Neural cell (in vitro differentiated cells): ENCODE measurements around the gene CDK17. TPM values are rescaled to one million over a fixed set of nuclear protein-coding genes. Genes with fewer than 3 reads are reported as not detected.

ENCODE experiments used
- H2AFZ ChIP-seq: fragments of 200-600, 300-800 bp; sonication (generic), shearing (Covaris generic); 2 replicates; pipeline ENCODE4 v1.6.0; 2014; ENCODE audit warnings: low read depth, mild to moderate bottlenecking, antibody characterized with exemption, low read length, moderate library complexity
- H3F3A ChIP-seq: fragments of 200-600 bp; shearing (Covaris generic); 2 replicates; pipeline ENCODE4 v1.6.1; 2016; ENCODE audit warnings: mild to moderate bottlenecking, moderate library complexity, mixed read lengths, antibody characterized with exemption, low read length; ENCODE audit not compliant: insufficient read depth, poor library complexity, severe bottlenecking
- H3K27ac ChIP-seq: fragments of 200-600, 300-800 bp; sonication (generic), shearing (Covaris generic); 2 replicates; pipeline ENCODE4 v1.5.1; 2014; ENCODE audit warnings: mild to moderate bottlenecking, low read length, moderate library complexity
- H3K27me3 ChIP-seq: fragments of 300-800, 200-600 bp; sonication (generic), shearing (Covaris generic); 2 replicates; pipeline ENCODE4 v1.6.0; 2014; ENCODE audit warnings: mild to moderate bottlenecking, low read depth, low read length, moderate library complexity; ENCODE audit not compliant: insufficient read depth
- H3K36me3 ChIP-seq: fragments of 300-800, 200-600 bp; sonication (generic), shearing (Covaris generic); 2 replicates; pipeline ENCODE4 v1.5.1; 2014; ENCODE audit warnings: mild to moderate bottlenecking, antibody characterized with exemption, low read length, moderate library complexity; ENCODE audit not compliant: insufficient read depth
- H3K4me2 ChIP-seq: fragments of 300-800, 200-600 bp; sonication (generic), shearing (Covaris generic); 2 replicates; pipeline ENCODE4 v1.6.0; 2014; ENCODE audit warnings: mild to moderate bottlenecking, low read length
- H3K4me3 ChIP-seq: fragments of 300-800, 200-600 bp; sonication (generic), shearing (Covaris generic); 2 replicates; pipeline ENCODE4 v1.5.1; 2014; ENCODE audit warnings: mild to moderate bottlenecking, low read length, moderate library complexity
- H3K79me2 ChIP-seq: fragments of 200-600 bp; shearing (Covaris generic); replicated peaks from 2 replicates; pipeline ENCODE4 v1.6.0; 2014; ENCODE audit warnings: mild to moderate bottlenecking, low read length, moderate library complexity; ENCODE audit not compliant: insufficient read depth
- H3K9ac ChIP-seq: fragments of 300-800, 200-600 bp; sonication (generic), shearing (Covaris generic); 2 replicates; pipeline ENCODE4 v1.6.1; 2016; ENCODE audit warnings: mild to moderate bottlenecking, low read length, mixed read lengths
- H3K9me2 ChIP-seq: fragments of 200-600 bp; shearing (Covaris generic); 2 replicates; pipeline ENCODE4 v1.6.1; 2016; ENCODE audit warnings: mild to moderate bottlenecking, low read length, mixed read lengths; ENCODE audit not compliant: insufficient read depth
- H3K9me3 ChIP-seq: fragments of 200-600, 300-800 bp; sonication (generic), shearing (Covaris generic); 2 replicates; pipeline ENCODE4 v1.6.1; 2016; ENCODE audit warnings: mild to moderate bottlenecking, mixed run types, low read length, moderate library complexity, mixed read lengths
- H4K20me1 ChIP-seq: fragments of 200-600 bp; shearing (Covaris generic); 2 replicates; pipeline ENCODE4 v1.6.1; 2016; ENCODE audit warnings: mild to moderate bottlenecking, mixed run types; ENCODE audit not compliant: insufficient read depth
- CTCF ChIP-seq: fragments of 450-650 bp; IDR thresholded peaks from 2 replicates; pipeline ENCODE4 v1.5.1; 2014; ENCODE audit warnings: antibody characterized with exemption, mild to moderate bottlenecking, moderate library complexity; ENCODE audit not compliant: poor library complexity, severe bottlenecking
- EP300 ChIP-seq: fragments of 450-650 bp; conservative IDR thresholded peaks from 2 replicates; pipeline ENCODE4 v1.6.1; 2014; ENCODE audit warnings: antibody characterized with exemption, mild to moderate bottlenecking, moderate library complexity; ENCODE audit not compliant: poor library complexity, severe bottlenecking
- EZH2 ChIP-seq: fragments of 200-600, 300-800 bp; shearing (Covaris generic), sonication (generic); IDR thresholded peaks from 2 replicates; pipeline ENCODE4 v1.6.1; 2014; ENCODE audit warnings: antibody characterized with exemption, low read length, borderline replicate concordance, mild to moderate bottlenecking; ENCODE audit not compliant: insufficient read depth, poor library complexity, severe bottlenecking
- MXI1 ChIP-seq: fragments of 450-650 bp; conservative IDR thresholded peaks from 2 replicates; pipeline ENCODE4 v1.6.1; 2014; ENCODE audit warnings: antibody characterized with exemption, mild to moderate bottlenecking; ENCODE audit not compliant: poor library complexity, severe bottlenecking
- POLR2AphosphoS5 ChIP-seq: IDR thresholded peaks from 2 replicates; pipeline ENCODE4 v1.6.1; 2012
- RAD21 ChIP-seq: fragments of 450-650 bp; conservative IDR thresholded peaks from 2 replicates; pipeline ENCODE4 v1.6.1; 2014; ENCODE audit warnings: antibody characterized with exemption, mild to moderate bottlenecking, moderate library complexity
- SMC3 ChIP-seq: fragments of 450-650 bp; conservative IDR thresholded peaks from 2 replicates; pipeline ENCODE4 v1.6.1; 2014; ENCODE audit warnings: antibody characterized with exemption, mild to moderate bottlenecking, moderate library complexity; ENCODE audit not compliant: poor library complexity
- TAF1 ChIP-seq: IDR thresholded peaks from 2 replicates; pipeline ENCODE4 v1.6.1; 2012; ENCODE audit warnings: low read depth
- polyA plus RNA-seq: library from polyadenylated mRNA; depleted of rRNA; stranded (reverse); fragments of >200 nt; gene quantifications from 2 replicates; pipeline ENCODE4 v1.2.3, GENCODE V29; 2014
- TF ChIP-seq, protein P1 (sequence below): IDR thresholded peaks from 2 replicates; pipeline ENCODE4 v1.6.1; 2012; ENCODE audit warnings: borderline replicate concordance

CDK17 gene
- polyA plus RNA-seq, 1 donor from 2014 or later: 119 TPM

DNA sequence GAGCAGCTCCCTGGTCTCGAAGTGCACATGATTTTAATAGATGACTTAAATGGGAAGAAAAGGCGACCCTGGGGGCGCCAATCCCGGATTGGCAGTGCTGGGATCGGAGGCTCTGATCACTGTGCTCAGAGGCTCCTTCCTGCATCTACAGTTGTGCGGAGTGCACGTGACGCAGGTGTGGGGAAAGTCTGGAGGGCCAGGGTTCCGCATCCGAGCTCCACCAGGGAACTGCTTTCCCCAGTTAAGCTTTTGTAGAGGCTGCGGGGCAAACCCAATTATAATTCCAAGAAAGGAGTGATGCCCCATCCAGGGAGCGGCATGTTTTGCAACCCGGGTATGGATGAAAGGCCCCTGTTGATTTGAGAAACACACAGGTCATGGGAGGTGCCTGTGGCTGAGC lies 169.6 kb downstream of the CDK17 start:
- Histone ChIP-seq H4K20me1 (no peaks in the 10 kb centered on the region), H3K36me3 (no peaks in the 10 kb centered on the region), H3K27ac (no peak overlapping the region), H3K79me2 (no peaks in the 10 kb centered on the region), H3K9me2 (no peaks in the 10 kb centered on the region), H3K4me2 (no peak overlapping the region), H3K4me3 (no peak overlapping the region), H3K9me3 (no peaks in the 10 kb centered on the region), H3K9ac (no peak overlapping the region), H3K27me3 (no peaks in the 10 kb centered on the region), H2AFZ (no peak overlapping the region), H3F3A (no peaks in the 10 kb centered on the region)
- TF ChIP-seq CTCF (no peak), POLR2AphosphoS5 (no peak), EP300 (no peak), RAD21 (no peak), TAF1 (no peak), SMC3 (no peak), MXI1 (no peak), EZH2 (no peak)
- TF ChIP-seq, protein P1, sequence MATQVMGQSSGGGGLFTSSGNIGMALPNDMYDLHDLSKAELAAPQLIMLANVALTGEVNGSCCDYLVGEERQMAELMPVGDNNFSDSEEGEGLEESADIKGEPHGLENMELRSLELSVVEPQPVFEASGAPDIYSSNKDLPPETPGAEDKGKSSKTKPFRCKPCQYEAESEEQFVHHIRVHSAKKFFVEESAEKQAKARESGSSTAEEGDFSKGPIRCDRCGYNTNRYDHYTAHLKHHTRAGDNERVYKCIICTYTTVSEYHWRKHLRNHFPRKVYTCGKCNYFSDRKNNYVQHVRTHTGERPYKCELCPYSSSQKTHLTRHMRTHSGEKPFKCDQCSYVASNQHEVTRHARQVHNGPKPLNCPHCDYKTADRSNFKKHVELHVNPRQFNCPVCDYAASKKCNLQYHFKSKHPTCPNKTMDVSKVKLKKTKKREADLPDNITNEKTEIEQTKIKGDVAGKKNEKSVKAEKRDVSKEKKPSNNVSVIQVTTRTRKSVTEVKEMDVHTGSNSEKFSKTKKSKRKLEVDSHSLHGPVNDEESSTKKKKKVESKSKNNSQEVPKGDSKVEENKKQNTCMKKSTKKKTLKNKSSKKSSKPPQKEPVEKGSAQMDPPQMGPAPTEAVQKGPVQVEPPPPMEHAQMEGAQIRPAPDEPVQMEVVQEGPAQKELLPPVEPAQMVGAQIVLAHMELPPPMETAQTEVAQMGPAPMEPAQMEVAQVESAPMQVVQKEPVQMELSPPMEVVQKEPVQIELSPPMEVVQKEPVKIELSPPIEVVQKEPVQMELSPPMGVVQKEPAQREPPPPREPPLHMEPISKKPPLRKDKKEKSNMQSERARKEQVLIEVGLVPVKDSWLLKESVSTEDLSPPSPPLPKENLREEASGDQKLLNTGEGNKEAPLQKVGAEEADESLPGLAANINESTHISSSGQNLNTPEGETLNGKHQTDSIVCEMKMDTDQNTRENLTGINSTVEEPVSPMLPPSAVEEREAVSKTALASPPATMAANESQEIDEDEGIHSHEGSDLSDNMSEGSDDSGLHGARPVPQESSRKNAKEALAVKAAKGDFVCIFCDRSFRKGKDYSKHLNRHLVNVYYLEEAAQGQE: no peak

- Histone ChIP-seq H3K9me2 (no peaks in the 10 kb centered on the region), H3K9me3 (no peaks in the 10 kb centered on the region), H3K79me2 (no peaks in the 10 kb centered on the region), H3K9ac (no peak overlapping the region), H3K27me3 (no peaks in the 10 kb centered on the region), H3K4me3 (no peak overlapping the region), H3F3A (no peaks in the 10 kb centered on the region), H3K36me3 (no peaks in the 10 kb centered on the region), H3K27ac (no peak overlapping the region), H2AFZ (no peak overlapping the region), H4K20me1 (no peaks in the 10 kb centered on the region), H3K4me2 (no peak overlapping the region)
- no peak for TF ChIP-seq RAD21
- TF ChIP-seq EZH2: no peak
- TF ChIP-seq CTCF: no peak
- TF ChIP-seq SMC3: no peak
- TF ChIP-seq TAF1: no peak
- TF ChIP-seq EP300: no peak
- TF ChIP-seq, protein P1: no peak
- TF ChIP-seq MXI1: no peak
- TF ChIP-seq POLR2AphosphoS5: no peak
Measured at GRCh38 chr12:96228566-96229248, 171.5 kb downstream of the CDK17 start.
